HepG2 (cell line): ENCODE measurements around the gene PXDC1. TPM values are rescaled to one million over a fixed set of nuclear protein-coding genes. Genes with fewer than 3 reads are reported as not detected.

Experiments used
- ATAC-seq: fragments of 200-7000 bp; cut with Tn5 transposase; 3 replicates; pipeline ENCODE4 v1.9.1; 2020; ENCODE audit warnings: mild to moderate bottlenecking, moderate library complexity
- BruUV-seq: library from RNA; stranded (reverse); fragments of 400-500 nt; replicated peaks from 2 replicates; lab custom pipeline; 2021; lab: Mats Ljungman, UMichigan
- CTCF ChIA-PET: fragments of 300-600 bp; formaldehyde crosslinking; extraction: SDS; loops from one replicate; lab custom pipeline; 2021; ENCODE audit warnings: low total read pairs, inconsistent platforms, low intra/inter-chr PET ratio; lab: Yijun Ruan, JAX
- POLR2A ChIA-PET: fragments of 350-600 bp; sonication (Branson Sonifier 250); formaldehyde crosslinking; loops from one replicate; lab custom pipeline; 2020; ENCODE audit warnings: antibody characterized with exemption, inconsistent platforms; lab: Yijun Ruan, JAX
- DNase-seq: peaks from one replicate; pipeline ENCODE4 v3.0.0-alpha.2; 2015; ENCODE audit warnings: low spot score
- FAIRE-seq: peaks from 3 replicates; lab custom pipeline; 2011; peaks lifted over from hg19 to GRCh38; lab: Jason Lieb, UNC
- H2AFZ ChIP-seq: one replicate; pipeline ENCODE4 v1.6.1; 2011; ENCODE audit warnings: low read length, inconsistent platforms
- H3K27ac ChIP-seq: fragments of 300-600 bp; 3 replicates; pipeline ENCODE4 v1.8.0; 2011; ENCODE audit warnings: mixed run types, mild to moderate bottlenecking, mixed read lengths, low read length, inconsistent platforms; ENCODE audit not compliant: insufficient read depth; ENCODE audit errors: extremely low read length
- H3K27me3 ChIP-seq, 2 experiments: fragments of 200-600 bp in 1 of 2; 2 replicates in 1 of 2; 3 replicates in 1 of 2; pipeline versions ENCODE4 v1.6.0 to v1.8.0; 2011; ENCODE audit warnings: low read length in 2 of 2, mild to moderate bottlenecking in 2 of 2, moderate library complexity in 2 of 2, inconsistent platforms in 1 of 2; ENCODE audit not compliant: insufficient read depth in 2 of 2, control insufficient read depth in 1 of 2
- H3K36me3 ChIP-seq, 2 experiments: fragments of 200-600 bp in 1 of 2; replicated peaks in 1 of 2; 2 replicates in 1 of 2; 3 replicates in 1 of 2; pipeline versions ENCODE4 v1.5.1 to v1.8.0; 2011; ENCODE audit warnings: low read length in 2 of 2, inconsistent platforms in 1 of 2; ENCODE audit not compliant: insufficient read depth in 2 of 2, control insufficient read depth in 1 of 2
- H3K4me1 ChIP-seq: 2 replicates; pipeline ENCODE4 v1.5.1; 2012; ENCODE audit warnings: low read length, inconsistent platforms; ENCODE audit not compliant: insufficient read depth
- H3K4me2 ChIP-seq: 2 replicates; pipeline ENCODE4 v1.6.0; 2011; ENCODE audit warnings: low read depth, low read length, inconsistent platforms
- H3K4me3 ChIP-seq, 3 experiments: fragments of 200-600 bp in 1 of 3; sonication (generic), shearing (Covaris generic) in 1 of 3; replicated peaks in 1 of 3; 2 replicates each; pipeline ENCODE4 v1.5.1; 2011 to 2016; ENCODE audit warnings: low read length in 3 of 3, inconsistent platforms in 2 of 3, low read depth in 2 of 3, mild to moderate bottlenecking in 2 of 3, control low read depth in 1 of 3, mixed read lengths in 1 of 3; ENCODE audit not compliant: insufficient read depth in 1 of 3
- H3K79me2 ChIP-seq: one replicate; pipeline ENCODE4 v1.6.1; 2011; ENCODE audit warnings: low read length, inconsistent platforms; ENCODE audit not compliant: insufficient read depth
- H3K9ac ChIP-seq: 2 replicates; pipeline ENCODE4 v1.6.0; 2011; ENCODE audit warnings: mild to moderate bottlenecking, low read depth, low read length, inconsistent platforms; ENCODE audit not compliant: insufficient read depth
- H3K9me3 ChIP-seq: 2 replicates; pipeline ENCODE4 v1.5.1; 2012; ENCODE audit warnings: mild to moderate bottlenecking, low read length
- H4K20me1 ChIP-seq: 2 replicates; pipeline ENCODE4 v1.6.0; 2011; ENCODE audit warnings: inconsistent platforms, mild to moderate bottlenecking, low read length, moderate library complexity; ENCODE audit not compliant: insufficient read depth
- ATAD3A ChIP-seq: sonication (generic); formaldehyde crosslinking; IDR thresholded peaks from 2 replicates; pipeline ENCODE4 v1.4.0; 2020; ENCODE audit warnings: missing genetic modification reagents
- FLYWCH1 ChIP-seq: sonication (generic); formaldehyde crosslinking; IDR thresholded peaks from 2 replicates; pipeline ENCODE4 v1.8.1; 2023; ENCODE audit warnings: mild to moderate bottlenecking, missing genetic modification reagents
- MTF2 ChIP-seq: sonication (generic); formaldehyde crosslinking; IDR thresholded peaks from 2 replicates; pipeline ENCODE4 v1.5.0; 2020; ENCODE audit warnings: missing genetic modification reagents, borderline replicate concordance
- RXRA ChIP-seq: sonication (generic); formaldehyde crosslinking; IDR thresholded peaks from 2 replicates; pipeline ENCODE4 v1.5.1; 2020; ENCODE audit warnings: missing genetic modification reagents
- SMARCC2 ChIP-seq: fragments of 450-650 bp; IDR thresholded peaks from 2 replicates; pipeline ENCODE4 v1.6.1; 2017; ENCODE audit warnings: antibody characterized with exemption, mild to moderate bottlenecking
- ZNF160 ChIP-seq: sonication (generic); formaldehyde crosslinking; IDR thresholded peaks from 2 replicates; pipeline ENCODE4 v1.8.0; 2022; ENCODE audit warnings: mild to moderate bottlenecking, inconsistent platforms, missing genetic modification reagents
- ZNF17 ChIP-seq: sonication (generic); formaldehyde crosslinking; IDR thresholded peaks from 2 replicates; pipeline ENCODE4 v1.5.0; 2020; ENCODE audit warnings: mild to moderate bottlenecking, missing genetic modification reagents
- ZNF432 ChIP-seq: sonication (generic); formaldehyde crosslinking; IDR thresholded peaks from 2 replicates; pipeline ENCODE4 v1.5.0; 2020; ENCODE audit warnings: missing genetic modification reagents, mild to moderate bottlenecking, borderline replicate concordance
- ZNF616 ChIP-seq: sonication (generic); formaldehyde crosslinking; IDR thresholded peaks from 2 replicates; pipeline ENCODE4 v1.5.0; 2020; ENCODE audit warnings: low read depth, mild to moderate bottlenecking, missing genetic modification reagents
- WGBS: methylation state at CpG from one replicate; pipeline ENCODE4 v1.1.6; 2017; ENCODE audit warnings: low lambda C conversion rate; 5-methylcytosine and 5-hydroxymethylcytosine counted together
- in situ Hi-C: cut with HindIII; loops from 2 replicates; pipeline ENCODE4 v1.10.0; 2017; ENCODE audit warnings: low pct_unique_long_range_greater_than_20kb; ENCODE audit not compliant: extremely low pct_ligation_motif_present
- intact Hi-C: fragments of 100-400 bp; cut with micrococcal nuclease; formaldehyde crosslinking; loops from one replicate; pipeline ENCODE4 v1.10.0; 2022; ENCODE audit not compliant: unreplicated experiment
- polyA plus RNA-seq, 8 experiments: library from polyadenylated mRNA; depleted of rRNA in 3 of 8; stranded (reverse) in 7 of 8; unstranded in 1 of 8; fragments of >200 nt; fragmentation: Illumina TruSeq in 4 of 8; extraction: Trizol in 4 of 8; gene quantifications; 2 replicates each; pipeline versions ENCODE4 v1.2.1 to v1.2.3, GENCODE V29; 2011 to 2016; ENCODE audit warnings: low read depth in 4 of 8, missing spikeins in 1 of 8, mixed read lengths in 1 of 8; ENCODE audit not compliant: insufficient read depth in 1 of 8
- total RNA-seq, 5 experiments: library from RNA; depleted of rRNA; stranded (reverse); fragments of >200 nt; fragmentation: Illumina TruSeq; extraction: Trizol; gene quantifications; 2 replicates each; pipeline ENCODE4 v1.2.3, GENCODE V29; 2016; ENCODE audit warnings: low read depth in 1 of 5
- TF ChIP-seq, protein P1 (sequence below): sonication (generic); formaldehyde crosslinking; IDR thresholded peaks from 2 replicates; pipeline ENCODE4 v1.8.1; 2023; ENCODE audit warnings: mild to moderate bottlenecking, missing genetic modification reagents
- TF ChIP-seq, protein P2 (sequence below): sonication (generic); formaldehyde crosslinking; IDR thresholded peaks from 2 replicates; pipeline ENCODE4 v1.4.0; 2020; ENCODE audit warnings: missing genetic modification reagents

PXDC1 gene
- total and polyA plus RNA-seq, 2 of the 13 experiments (the other 11 are each of a cell fraction or from before 2014, with no cell fraction given): 32.4 to 34.7 TPM

DNA sequence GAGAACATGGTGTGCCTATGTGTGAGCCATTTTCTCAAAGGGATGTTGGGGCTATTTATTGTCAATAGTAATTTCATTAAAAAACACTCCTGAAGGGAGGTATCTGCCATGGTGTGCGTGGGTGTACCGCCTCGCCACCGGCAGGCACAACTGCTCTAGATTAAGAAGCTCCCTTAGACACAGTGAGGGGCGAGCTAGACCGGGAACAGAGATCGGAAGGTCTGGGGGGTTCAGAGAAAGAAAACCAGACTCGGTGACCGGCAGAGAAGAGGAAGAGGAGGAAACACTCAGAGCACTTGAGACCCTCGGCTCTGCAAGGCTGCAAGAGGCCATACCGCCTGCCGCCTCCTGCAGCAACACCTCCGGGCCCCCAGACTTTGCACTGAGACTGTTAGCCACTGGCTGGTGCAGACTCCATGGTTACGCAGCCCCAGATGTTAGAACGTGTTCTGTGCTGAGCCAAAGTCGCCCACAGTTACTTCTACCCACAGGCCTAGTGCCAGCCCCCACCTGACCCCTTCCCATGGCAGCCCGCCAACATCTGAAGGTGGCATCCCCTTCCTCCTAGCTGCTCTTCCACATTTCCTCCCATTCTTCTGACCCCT lies 18.1 kb downstream of the PXDC1 start:
- no peak for DNase-seq

More for the DNA sequence above, 18.1 kb downstream of the PXDC1 start:
- Histone ChIP-seq H3K4me3 (no peak overlapping the region), H3K27ac (no peak overlapping the region), H3K4me2 (no peak overlapping the region), H3K79me2 (peaks cover 47% of the 10 kb centered on the region), H3K36me3 (peaks cover 48 to 98% of the 10 kb centered on the region in 2 experiments), H3K9me3 (peaks cover 6% of the 10 kb centered on the region; the same call in 1 of the 2 replicates), H3K4me1 (no peaks in the 10 kb centered on the region), H3K9ac (no peak overlapping the region), H2AFZ (no peak overlapping the region), H3K27me3 (no peaks in the 10 kb centered on the region), H4K20me1 (peaks cover 50% of the 10 kb centered on the region; the same call in 1 of the 2 replicates)
- CTCF ChIA-PET: interaction anchor here (0.7 to 3.6 kb wide), 2 partner anchors 447 to 454 kb away, joined by 3 to 41 read pairs; no protein-coding TSS in a partner anchor
- TF ChIP-seq ZNF160 (no peak), MTF2 (no peak), ZNF432 (CRISPR knock-in tag) (no peak), ZNF616 (CRISPR knock-in tag) (no peak), SMARCC2 (no peak), FLYWCH1 (CRISPR knock-in tag) (no peak), ZNF17 (CRISPR knock-in tag) (no peak), RXRA (CRISPR knock-in tag) (no peak), ATAD3A (CRISPR knock-in tag) (no peak)
- TF ChIP-seq, protein P1, sequence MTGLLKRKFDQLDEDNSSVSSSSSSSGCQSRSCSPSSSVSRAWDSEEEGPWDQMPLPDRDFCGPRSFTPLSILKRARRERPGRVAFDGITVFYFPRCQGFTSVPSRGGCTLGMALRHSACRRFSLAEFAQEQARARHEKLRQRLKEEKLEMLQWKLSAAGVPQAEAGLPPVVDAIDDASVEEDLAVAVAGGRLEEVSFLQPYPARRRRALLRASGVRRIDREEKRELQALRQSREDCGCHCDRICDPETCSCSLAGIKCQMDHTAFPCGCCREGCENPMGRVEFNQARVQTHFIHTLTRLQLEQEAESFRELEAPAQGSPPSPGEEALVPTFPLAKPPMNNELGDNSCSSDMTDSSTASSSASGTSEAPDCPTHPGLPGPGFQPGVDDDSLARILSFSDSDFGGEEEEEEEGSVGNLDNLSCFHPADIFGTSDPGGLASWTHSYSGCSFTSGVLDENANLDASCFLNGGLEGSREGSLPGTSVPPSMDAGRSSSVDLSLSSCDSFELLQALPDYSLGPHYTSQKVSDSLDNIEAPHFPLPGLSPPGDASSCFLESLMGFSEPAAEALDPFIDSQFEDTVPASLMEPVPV (CRISPR knock-in tag): no peak
- TF ChIP-seq, protein P2, sequence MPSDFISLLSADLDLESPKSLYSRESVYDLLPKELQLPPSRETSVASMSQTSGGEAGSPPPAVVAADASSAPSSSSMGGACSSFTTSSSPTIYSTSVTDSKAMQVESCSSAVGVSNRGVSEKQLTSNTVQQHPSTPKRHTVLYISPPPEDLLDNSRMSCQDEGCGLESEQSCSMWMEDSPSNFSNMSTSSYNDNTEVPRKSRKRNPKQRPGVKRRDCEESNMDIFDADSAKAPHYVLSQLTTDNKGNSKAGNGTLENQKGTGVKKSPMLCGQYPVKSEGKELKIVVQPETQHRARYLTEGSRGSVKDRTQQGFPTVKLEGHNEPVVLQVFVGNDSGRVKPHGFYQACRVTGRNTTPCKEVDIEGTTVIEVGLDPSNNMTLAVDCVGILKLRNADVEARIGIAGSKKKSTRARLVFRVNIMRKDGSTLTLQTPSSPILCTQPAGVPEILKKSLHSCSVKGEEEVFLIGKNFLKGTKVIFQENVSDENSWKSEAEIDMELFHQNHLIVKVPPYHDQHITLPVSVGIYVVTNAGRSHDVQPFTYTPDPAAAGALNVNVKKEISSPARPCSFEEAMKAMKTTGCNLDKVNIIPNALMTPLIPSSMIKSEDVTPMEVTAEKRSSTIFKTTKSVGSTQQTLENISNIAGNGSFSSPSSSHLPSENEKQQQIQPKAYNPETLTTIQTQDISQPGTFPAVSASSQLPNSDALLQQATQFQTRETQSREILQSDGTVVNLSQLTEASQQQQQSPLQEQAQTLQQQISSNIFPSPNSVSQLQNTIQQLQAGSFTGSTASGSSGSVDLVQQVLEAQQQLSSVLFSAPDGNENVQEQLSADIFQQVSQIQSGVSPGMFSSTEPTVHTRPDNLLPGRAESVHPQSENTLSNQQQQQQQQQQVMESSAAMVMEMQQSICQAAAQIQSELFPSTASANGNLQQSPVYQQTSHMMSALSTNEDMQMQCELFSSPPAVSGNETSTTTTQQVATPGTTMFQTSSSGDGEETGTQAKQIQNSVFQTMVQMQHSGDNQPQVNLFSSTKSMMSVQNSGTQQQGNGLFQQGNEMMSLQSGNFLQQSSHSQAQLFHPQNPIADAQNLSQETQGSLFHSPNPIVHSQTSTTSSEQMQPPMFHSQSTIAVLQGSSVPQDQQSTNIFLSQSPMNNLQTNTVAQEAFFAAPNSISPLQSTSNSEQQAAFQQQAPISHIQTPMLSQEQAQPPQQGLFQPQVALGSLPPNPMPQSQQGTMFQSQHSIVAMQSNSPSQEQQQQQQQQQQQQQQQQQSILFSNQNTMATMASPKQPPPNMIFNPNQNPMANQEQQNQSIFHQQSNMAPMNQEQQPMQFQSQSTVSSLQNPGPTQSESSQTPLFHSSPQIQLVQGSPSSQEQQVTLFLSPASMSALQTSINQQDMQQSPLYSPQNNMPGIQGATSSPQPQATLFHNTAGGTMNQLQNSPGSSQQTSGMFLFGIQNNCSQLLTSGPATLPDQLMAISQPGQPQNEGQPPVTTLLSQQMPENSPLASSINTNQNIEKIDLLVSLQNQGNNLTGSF (CRISPR knock-in tag): no peak
- FAIRE-seq (no peak), ATAC-seq (no peak; the same call in 1 of the 3 replicates)
- intact Hi-C loops: loop anchor here (5.0 kb wide), 3 partner anchors 221 to 321 kb away; partner anchors contain the start of gene SLC22A23
- no TSS peak for BruUV-seq
- POLR2A ChIA-PET: no interaction called here
- WGBS: 94% methylated on average over 15 of the region's 17 CpGs
- in situ Hi-C loops: loop anchor here (5.0 to 10.0 kb wide), 2 partner anchors 279 to 451 kb away; partner anchors contain the start of gene SLC22A23
